BE2C (cell line): Measurements from ENCODE around the gene TMEM108.
A peak's percentile ranks its signal among the peaks of the same experiment; 100 is the strongest.

Source experiments
- DNase-seq: peaks from one replicate; pipeline ENCODE4 v3.0.0-alpha.2; 2020
- H3K27me3 ChIP-seq: fragments of 250-450 bp; sonication (Bioruptor Pico); 2 replicates; pipeline ENCODE4 v1.5.1; 2020; ENCODE audit warnings: mild to moderate bottlenecking
- H3K36me3 ChIP-seq: fragments of 250-450 bp; sonication (Bioruptor Pico); 2 replicates; pipeline ENCODE4 v1.5.1; 2020; ENCODE audit warnings: mild to moderate bottlenecking
- H3K4me1 ChIP-seq: fragments of 250-450 bp; sonication (Bioruptor Pico); 2 replicates; pipeline ENCODE4 v1.5.1; 2020
- H3K4me3 ChIP-seq: 2 replicates; pipeline ENCODE4 v1.5.1; 2011; ENCODE audit warnings: low read depth, low read length
- H3K9me3 ChIP-seq: fragments of 250-450 bp; sonication (Bioruptor Pico); 2 replicates; pipeline ENCODE4 v1.5.1; 2020
- CTCF ChIP-seq: IDR thresholded peaks from 2 replicates; pipeline ENCODE4 v1.5.1; 2012; ENCODE audit warnings: mild to moderate bottlenecking, low read depth, low read length

TMEM108 gene

GRCh38 chr3:133384331-133385027, 346.3 kb downstream of the TMEM108 start:
- Histone ChIP-seq H3K27me3 (no peaks in the 10 kb centered on the region), H3K4me1 (peaks cover 39% of the 10 kb centered on the region), H3K36me3 (peaks cover 24% of the 10 kb centered on the region), H3K9me3 (no peaks in the 10 kb centered on the region), H3K4me3 (peak overlapping the region; percentile 34)
- DNase-seq: peak; percentile 95
- peak; percentile 100 for TF ChIP-seq CTCF

DNA sequence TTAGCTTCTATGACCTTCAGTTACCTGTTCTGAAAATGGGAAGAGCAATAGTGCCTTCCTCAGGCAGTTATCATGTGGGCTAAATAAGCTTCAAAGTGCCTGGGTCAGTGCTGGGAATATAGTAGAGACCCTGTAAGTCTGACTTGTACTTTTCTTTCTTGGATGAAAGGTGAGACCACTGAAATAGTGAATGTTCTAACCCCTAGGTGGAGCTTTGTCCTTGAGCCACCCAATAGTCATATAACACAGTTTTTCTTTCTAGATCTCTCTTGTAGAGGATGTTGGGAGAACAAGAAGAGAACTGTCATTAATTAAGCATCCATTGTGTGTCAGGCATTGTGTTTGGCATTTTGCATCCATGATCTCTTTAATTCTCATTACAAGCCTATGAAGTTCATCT, 348.7 kb downstream of the TMEM108 start:
- DNase-seq: no peak
- TF ChIP-seq CTCF: peak; percentile 41

GRCh38 chr3:133387341-133387740, 349.1 kb downstream of the TMEM108 start:
- H3K27me3 ChIP-seq: no peaks in the 10 kb centered on the region
- TF ChIP-seq CTCF: no peak
- no peak for DNase-seq
- H3K4me1 ChIP-seq: peaks cover 39% of the 10 kb centered on the region
- H3K9me3 ChIP-seq: no peaks in the 10 kb centered on the region
- H3K36me3 ChIP-seq: peaks cover 31% of the 10 kb centered on the region
- H3K4me3 ChIP-seq: no peak overlapping the region

More for the DNA sequence above, 348.7 kb downstream of the TMEM108 start:
- no peaks in the 10 kb centered on the region for H3K27me3 ChIP-seq
- no peak overlapping the region for H3K4me3 ChIP-seq
- no peaks in the 10 kb centered on the region for H3K9me3 ChIP-seq
- peaks cover 39% of the 10 kb centered on the region for H3K4me1 ChIP-seq
- peaks cover 29% of the 10 kb centered on the region for H3K36me3 ChIP-seq

DNA sequence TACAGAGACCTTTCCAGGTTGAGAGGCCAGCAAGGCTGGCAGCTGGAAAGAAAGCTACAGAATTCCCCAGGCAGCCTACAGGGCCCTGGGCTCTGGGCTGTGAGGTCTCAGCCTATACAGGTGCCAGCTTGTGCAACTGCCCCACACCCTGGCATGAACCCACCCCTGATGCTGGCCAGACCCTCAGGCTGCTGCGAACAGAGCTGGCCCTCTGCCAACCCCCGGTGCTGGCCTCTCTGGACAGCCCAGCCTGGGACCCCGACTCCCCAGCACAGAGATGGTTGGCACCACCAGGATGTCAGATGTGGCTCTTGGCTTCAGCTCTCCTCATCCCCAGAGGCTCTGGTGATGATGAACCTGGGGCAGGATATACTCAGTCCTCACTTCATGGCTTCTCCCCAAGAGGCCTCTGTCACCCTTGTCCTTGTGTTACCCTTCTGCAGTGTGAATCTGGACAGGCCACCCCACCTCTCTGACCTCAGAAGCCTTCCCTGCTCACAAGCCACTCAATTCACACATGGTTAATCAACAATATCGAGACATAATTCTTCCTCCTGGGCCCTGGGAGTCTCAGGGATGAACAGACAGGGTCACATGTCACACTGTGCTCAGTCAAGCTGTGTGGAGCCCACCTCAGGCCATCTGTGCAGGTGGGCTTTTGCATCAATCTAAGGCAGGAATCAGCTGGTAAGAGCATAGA, 350.7 kb downstream of the TMEM108 start:
- peaks cover 46% of the 10 kb centered on the region for H3K36me3 ChIP-seq
- no peak for TF ChIP-seq CTCF
- H3K9me3 ChIP-seq: no peaks in the 10 kb centered on the region
- H3K4me1 ChIP-seq: peaks cover 30% of the 10 kb centered on the region
- DNase-seq: peak; percentile 55
- no peaks in the 10 kb centered on the region for H3K27me3 ChIP-seq
- no peak overlapping the region for H3K4me3 ChIP-seq

DNA sequence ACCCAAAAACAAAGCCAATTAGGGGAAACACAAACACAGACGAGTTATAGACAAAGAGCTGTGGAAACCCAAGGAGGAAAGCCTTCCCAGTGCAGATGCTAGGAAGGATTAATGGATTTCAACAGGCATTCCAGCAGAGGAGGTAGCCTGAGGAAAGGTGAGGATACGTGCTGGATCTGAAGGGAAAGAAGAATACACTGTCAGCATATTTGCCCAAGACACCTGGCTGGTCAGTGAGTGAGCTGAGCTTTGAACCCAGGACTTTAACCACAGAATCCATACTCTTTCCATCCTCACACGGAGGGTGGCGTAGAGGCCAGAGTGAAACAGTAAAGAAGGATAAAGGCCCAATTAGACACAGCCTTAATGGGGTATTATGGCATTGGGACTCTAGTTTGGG, 352.5 kb downstream of the TMEM108 start:
- TF ChIP-seq CTCF: no peak
- Histone ChIP-seq H3K36me3 (peaks cover 57% of the 10 kb centered on the region), H3K27me3 (no peaks in the 10 kb centered on the region), H3K4me1 (peaks cover 22% of the 10 kb centered on the region), H3K4me3 (no peak overlapping the region), H3K9me3 (no peaks in the 10 kb centered on the region)
- DNase-seq: no peak

- no peak for TF ChIP-seq CTCF
- no peak for DNase-seq
Observed at GRCh38 chr3:133393204-133393603, 355.0 kb downstream of the TMEM108 start.

More at GRCh38 chr3:133393204-133393603, 355.0 kb downstream of the TMEM108 start:
- Histone ChIP-seq H3K36me3 (peaks cover 62% of the 10 kb centered on the region), H3K4me1 (peaks cover 14% of the 10 kb centered on the region), H3K9me3 (no peaks in the 10 kb centered on the region), H3K4me3 (no peak overlapping the region), H3K27me3 (no peaks in the 10 kb centered on the region)
